A172 (cell line): ENCODE data around the gene CAPZA1. TPM values are rescaled to one million over a fixed set of nuclear protein-coding genes. Genes with fewer than 3 reads are reported as not detected.

ENCODE experiments used
- DNase-seq: peaks from one replicate; pipeline ENCODE4 v3.0.0-alpha.2; 2015; ENCODE audit warnings: low spot score
- total RNA-seq: library from RNA; depleted of rRNA; stranded (reverse); fragments of >200 nt; shearing (Covaris generic); gene quantifications from 2 replicates; pipeline ENCODE4 v1.2.3, GENCODE V29; 2014

CAPZA1 gene
- total RNA-seq, 1 experiment from 2014 or later: 249 TPM

DNA sequence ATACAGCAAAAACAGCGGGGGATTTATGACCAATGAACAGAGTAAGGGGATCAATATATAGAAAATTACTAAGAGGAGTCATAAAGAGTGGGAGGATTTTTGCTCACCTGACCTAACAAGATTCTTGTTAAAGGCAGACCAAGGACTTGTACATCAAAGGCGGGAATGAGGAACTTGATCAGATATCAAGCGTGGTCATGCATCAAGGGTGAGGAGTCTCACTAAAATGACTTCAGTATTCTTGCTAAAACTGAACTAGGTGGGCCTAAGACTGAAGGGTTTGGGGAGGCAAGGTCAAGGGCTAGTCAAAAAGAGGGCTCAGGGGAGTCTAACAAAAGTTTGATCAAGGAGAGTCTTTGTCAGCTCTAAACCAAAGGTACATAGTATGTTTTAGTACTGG, 56.9 kb downstream of the CAPZA1 start:
- DNase-seq: no peak

DNA sequence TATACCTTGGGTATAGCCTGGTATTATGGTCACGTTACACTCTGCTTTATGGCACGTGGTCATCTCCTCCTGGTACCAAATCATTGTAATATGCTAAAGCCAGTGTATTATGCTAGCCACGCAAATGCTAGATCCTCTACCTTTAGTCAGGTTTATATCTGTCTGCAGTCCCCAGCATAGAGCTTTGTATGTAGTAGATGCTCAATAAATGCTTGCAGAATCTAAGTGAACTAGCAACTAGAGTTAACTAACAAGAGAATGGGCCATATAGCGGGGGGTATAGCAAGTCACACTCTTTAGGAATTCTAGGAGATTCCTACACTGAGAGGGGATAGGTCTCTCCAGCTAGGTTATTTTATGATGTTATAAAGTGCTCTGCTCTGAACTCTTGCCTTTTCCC, 57.9 kb downstream of the CAPZA1 start:
- no peak for DNase-seq

DNA sequence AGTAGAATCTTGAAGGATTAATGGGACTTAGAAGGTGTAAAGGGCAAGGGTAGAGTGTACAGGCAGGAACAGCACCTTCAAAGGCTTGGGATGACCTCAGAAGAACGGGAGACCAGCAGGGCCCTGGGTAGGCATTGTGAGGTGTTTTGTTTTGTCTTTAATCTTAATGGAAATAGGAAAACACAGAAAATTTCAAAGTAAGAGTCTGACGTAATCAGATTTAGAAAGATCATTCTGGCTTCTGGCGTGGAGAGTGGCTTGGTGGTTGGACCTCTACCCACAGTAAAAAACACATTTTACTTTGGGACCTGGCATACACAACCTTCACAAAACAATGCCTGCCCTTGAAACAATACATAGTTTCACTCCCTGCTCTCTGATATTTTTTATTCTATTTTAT, 59.0 kb downstream of the CAPZA1 start:
- no peak for DNase-seq

DNA sequence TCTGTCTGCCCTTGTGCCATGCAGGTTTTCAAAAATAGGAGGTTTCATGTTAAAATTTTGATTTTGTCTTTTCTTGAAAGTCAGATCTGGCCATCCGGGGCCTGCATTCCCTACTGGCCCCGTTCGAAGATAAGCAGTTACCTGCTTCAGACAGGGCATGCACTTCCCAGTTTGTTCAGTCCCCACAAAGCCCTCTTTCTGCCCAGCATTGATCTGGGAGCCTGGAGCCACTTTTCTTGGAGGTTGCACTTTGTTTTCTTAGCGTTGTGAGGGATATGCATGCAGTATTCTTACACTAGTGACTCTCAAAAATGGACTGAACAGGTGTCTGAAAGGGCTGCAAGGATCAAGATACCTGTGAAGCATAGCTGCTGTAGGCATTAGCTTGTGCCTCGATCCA, 66.3 kb downstream of the CAPZA1 start:
- no peak for DNase-seq

DNA sequence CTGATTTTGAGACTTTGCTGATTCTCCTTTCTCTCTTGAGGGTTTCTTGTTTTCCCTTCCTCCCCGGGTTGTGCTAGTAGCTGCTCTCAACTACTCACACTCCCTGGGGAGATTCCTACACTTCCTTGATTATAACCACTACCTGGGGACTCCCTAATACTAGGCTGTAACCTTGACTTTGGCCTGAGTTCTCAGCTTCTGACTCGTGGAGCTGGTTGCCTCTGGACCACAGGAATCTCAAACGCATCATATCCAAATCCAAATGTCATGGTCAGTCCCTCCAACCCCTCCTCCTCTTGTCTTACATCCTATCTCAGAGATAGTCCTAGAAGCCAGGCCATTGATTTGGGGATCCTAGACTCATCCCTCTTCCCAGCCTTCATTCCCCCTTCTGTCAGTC, 66.8 kb downstream of the CAPZA1 start:
- no peak for DNase-seq

DNA sequence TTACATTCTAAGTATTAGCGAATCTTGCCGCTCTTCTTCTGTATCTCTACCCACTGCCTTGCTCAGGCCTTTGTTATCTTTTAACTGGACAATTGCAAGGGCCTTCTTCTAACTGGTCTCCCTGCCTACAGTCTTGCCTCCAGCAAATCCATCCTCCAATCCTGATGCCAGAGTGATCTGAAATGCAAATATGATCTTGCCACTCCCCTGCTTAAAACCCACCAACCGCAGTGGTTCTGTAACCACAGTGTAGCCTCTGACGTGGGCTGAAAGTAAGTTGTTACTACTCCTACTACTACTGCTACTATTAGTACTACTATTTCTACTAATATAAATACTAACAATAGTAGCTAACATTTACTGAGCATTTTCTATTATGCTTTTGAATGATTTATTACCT, 67.2 kb downstream of the CAPZA1 start:
- DNase-seq: no peak

DNA sequence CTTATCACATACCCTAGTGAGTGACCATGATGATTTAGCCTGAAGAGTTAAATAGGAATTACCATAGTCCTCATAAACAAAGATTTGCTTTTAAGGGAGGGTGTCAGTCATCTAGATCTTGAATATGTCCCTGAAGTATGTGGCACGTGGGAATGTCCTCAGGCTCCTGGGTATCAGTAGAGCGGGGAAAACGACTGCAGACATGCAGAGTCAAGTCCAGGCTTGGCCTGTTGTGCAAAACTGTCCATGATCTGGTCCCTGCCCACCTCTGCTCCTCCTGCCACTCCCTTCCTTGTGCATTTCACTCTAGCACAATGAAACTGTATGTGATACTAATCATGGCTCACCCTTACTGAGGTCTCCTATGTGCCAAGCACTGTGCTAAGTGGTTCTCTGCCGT, 67.7 kb downstream of the CAPZA1 start:
- no peak for DNase-seq

DNA sequence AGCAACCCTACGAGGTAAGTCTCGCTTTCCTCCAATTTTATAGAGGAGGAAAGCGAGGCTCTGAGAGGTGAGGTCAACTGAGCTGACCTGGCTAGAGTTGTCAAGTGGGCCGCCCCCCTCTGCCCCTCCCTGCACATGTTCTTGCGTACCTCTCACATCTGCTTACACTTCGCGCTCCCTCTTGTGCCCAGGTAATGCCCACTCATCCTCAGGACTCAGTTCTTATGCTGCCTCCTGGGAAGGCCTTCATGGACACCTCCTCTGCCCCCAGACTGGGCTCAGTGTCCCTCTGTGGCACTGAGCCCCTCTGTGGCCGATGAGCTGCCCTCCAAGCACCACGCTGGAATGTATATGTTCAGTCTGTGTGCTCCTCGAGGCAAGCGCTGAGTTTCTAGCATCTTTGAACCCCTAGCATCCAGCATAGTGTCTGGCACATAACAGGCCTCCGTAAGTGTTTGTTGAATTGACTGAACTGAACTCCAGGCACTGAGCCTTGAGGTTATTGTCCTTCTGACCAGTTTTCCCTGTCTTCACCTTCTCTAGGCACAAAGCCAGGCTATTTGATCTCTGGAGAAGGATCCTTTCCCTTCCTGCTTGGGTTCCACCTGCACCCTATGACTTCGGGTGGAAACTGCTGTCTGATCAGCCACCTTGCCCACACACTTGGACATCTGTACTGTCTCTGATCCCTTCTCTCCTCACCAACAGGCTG, 68.3 kb downstream of the CAPZA1 start:
- no peak for DNase-seq

DNA sequence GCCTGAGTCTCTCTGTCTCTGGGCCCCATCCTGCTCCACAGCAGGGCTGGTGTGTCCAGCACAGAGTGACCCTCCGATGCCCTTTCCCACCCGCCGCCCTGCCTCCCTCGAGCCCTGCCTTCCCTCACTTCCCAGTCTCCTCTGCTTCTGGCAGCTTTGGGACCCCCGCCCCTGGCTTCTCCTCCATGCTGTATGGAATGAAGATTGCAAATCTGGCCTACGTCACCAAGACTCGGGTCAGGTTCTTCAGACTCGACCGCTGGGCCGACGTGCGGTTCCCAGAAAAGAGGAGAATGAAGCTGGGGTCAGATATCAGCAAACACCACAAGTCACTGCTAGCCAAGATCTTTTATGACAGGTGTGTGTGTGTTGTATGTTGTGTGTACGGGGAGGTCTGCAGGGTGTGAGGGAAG, 69.2 kb downstream of the CAPZA1 start:
- no peak for DNase-seq

DNA sequence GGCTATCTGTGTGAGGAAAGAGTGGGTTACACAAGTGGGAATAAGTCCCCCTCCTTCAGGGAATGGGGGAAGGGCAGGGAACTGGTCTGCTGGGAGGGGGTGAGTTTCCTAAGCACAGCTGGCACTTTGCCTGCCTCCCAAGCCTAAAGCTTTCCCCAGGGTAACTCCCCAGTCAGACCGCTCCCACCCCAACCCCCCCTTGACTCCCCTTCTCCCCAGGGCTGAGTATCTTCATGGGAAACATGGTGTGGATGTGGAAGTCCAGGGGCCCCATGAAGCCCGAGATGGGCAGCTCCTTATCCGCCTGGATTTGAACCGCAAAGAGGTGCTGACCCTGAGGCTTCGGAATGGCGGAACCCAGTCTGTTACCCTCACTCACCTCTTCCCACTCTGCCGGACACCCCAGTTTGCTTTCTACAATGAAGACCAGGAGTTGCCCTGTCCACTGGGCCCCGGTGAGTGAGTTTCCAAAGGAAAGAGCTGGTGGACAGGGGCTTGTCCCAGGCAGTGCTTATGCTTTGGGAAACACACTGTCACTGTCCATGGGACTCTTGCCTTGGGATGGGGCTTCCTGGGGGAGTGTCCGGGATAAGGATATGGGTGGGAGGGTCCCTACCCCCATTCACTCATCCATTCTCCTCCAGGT, 69.7 kb downstream of the CAPZA1 start:
- no peak for DNase-seq

DNA sequence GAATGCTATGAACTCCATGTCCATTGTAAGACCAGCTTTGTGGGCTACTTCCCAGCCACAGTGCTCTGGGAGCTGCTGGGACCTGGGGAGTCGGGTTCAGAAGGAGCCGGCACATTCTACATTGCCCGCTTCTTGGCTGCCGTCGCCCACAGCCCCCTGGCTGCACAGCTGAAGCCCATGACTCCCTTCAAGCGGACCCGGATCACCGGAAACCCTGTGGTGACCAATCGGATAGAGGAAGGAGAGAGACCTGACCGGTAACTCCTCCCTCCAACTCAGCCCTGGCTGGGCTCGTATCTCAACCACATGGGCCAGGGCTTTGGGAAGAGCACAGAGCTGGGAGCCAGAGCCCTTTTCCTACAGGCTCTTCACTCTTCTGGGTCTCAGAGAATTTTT, 70.2 kb downstream of the CAPZA1 start:
- DNase-seq: no peak

DNA sequence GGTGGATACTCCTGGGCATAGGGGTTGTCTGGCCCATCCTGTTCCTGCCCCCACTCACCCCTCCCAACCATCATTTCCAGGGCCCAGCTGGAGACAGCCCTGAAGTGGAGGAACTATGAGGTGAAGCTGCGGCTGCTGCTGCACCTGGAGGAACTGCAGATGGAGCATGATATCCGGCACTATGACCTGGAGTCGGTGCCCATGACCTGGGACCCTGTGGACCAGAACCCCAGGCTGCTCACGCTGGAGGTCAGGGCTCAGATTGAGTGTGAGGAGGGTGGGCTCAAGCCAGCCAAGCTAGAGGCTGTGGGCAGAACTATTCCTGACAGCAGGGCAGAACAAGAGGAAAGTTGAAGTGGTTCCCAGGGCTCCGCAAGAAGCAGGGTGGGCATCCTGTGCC, 73.0 kb downstream of the CAPZA1 start:
- DNase-seq: no peak

DNA sequence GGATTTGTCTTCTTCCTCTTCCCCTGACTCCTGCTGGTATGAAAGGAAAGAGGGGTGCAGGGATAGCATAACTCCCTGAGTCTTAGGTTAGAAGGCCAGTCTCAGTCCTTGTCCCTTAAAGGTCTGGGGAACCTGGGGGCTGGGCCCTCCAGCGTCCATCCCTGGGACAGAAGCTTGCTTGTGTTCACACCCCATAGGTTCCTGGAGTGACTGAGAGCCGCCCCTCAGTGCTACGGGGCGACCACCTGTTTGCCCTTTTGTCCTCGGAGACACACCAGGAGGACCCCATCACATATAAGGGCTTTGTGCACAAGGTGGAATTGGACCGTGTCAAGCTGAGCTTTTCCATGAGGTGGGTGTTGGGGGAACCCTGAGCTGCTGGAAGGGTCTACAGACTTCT, 74.2 kb downstream of the CAPZA1 start:
- DNase-seq: no peak

DNA sequence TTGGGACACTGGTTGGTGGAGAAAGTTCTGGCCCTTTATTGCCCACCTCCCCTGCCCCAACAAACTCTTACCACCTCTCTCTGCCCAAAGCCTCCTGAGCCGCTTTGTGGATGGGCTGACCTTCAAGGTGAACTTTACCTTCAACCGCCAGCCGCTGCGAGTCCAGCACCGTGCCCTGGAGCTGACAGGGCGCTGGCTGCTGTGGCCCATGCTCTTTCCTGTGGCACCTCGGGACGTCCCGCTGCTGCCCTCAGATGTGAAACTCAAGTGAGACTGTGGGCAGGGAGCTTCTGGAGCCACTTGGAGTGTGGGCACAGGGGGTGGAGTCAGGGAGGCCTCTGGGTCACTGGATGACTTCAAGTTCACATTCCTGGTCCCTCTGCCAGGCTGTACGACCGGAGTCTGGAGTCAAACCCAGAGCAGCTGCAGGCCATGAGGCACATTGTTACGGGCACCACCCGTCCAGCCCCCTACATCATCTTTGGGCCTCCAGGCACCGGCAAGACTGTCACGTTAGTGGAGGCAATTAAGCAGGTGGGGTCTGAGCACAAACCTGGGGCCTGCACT, 74.8 kb downstream of the CAPZA1 start:
- DNase-seq: no peak

DNA sequence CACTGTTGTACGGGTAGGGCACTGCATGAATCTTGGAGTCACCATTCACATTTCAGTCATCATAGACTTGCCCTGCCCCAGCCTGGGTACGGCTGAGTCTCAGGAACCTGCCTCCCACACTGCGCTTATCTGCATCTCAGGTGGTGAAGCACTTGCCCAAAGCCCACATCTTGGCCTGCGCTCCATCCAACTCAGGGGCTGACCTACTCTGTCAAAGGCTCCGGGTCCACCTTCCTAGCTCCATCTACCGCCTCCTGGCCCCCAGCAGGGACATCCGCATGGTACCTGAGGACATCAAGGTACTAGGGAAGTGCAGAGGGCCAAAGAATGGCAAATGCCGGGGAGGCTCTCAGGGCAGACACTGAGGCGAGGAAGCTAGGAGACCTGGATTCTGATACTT, 75.6 kb downstream of the CAPZA1 start:
- no peak for DNase-seq

DNA sequence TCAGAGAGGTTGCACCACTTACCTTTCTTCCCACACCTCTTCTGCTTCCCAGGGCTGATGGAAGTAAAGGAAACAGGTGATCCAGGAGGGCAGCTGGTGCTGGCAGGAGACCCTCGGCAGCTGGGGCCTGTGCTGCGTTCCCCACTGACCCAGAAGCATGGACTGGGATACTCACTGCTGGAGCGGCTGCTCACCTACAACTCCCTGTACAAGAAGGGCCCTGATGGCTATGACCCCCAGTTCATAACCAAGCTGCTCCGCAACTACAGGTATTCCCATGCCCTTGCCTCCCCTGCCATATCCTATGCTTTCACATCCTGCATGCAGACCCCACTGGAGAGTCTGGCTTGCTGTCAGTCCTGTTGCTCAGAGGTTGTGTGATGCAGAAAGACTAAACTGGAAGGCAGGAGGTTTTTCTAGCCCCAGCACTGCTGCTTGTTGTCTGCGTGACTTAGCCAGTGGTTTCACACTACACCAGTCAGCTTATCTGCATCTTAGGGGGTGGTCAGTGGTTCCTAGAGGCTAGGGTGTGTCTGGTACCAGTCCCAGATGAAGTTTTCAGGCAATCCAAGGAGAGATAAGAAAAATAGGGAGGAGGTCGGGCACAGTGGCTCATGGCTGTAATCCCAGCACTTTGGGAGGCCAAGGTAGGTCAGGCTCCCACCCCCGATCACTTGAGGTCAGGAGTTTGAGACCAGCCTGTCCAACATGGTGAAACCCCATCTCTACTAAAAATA, 77.1 kb downstream of the CAPZA1 start:
- DNase-seq: no peak

DNA sequence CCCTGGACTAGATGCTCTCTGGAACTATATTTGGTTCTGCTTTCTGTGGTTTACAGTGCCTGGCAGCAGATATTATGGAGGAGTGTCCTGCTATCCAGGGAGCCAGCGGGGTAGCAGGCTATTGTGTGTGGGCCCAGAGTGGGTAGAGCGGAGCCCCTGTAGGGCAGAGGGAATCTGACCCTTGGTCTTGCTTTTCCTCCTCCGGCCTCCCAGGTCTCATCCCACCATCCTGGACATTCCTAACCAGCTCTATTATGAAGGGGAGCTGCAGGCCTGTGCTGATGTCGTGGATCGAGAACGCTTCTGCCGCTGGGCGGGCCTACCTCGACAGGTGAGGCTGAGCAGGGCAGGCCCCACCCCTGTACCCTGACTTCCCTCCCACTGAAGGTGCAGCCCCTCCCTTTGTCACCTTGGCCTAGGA, 78.2 kb downstream of the CAPZA1 start:
- DNase-seq: no peak

DNA sequence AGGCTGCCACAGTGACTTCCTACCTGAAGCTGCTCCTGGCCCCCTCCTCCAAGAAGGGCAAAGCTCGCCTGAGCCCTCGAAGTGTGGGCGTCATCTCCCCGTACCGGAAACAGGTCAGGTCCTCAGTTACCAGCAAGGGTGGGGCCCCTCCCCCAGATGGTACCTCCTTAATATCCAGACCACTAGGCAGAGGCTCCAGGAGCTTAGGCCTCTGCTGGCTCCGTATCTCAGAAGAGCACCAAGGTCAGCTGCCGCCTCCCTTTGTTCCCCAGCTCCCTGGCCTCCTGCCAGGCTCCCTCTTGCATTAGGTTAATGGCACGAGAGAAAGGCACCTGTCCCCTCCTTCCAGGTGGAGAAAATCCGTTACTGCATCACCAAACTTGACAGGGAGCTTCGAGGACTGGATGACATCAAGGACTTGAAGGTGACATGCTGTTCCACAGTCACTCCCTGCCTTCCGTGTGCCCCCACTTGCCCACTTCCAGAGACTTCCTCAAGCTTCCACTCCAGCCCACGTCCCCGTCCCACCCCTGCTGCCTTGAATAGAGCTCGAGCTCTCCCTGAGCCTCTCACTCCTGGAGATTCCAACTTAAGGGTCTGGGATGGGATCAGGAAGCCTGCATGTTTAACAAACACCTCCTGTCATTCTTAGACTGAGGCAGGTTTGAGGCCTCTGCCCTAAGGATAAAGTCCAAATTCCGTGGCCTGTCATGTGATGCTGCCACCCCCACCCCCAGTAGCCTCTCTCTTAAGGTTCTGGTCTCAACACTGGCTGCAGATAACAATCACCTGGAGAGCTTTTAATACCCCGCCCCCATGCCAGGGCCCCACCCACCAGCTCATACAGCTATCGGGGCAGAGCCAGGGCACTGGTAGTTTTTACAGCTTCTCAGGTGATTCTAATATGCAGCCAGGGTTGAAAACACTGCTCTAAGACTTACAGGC, 79.0 kb downstream of the CAPZA1 start:
- peak; percentile 21 for DNase-seq

DNA sequence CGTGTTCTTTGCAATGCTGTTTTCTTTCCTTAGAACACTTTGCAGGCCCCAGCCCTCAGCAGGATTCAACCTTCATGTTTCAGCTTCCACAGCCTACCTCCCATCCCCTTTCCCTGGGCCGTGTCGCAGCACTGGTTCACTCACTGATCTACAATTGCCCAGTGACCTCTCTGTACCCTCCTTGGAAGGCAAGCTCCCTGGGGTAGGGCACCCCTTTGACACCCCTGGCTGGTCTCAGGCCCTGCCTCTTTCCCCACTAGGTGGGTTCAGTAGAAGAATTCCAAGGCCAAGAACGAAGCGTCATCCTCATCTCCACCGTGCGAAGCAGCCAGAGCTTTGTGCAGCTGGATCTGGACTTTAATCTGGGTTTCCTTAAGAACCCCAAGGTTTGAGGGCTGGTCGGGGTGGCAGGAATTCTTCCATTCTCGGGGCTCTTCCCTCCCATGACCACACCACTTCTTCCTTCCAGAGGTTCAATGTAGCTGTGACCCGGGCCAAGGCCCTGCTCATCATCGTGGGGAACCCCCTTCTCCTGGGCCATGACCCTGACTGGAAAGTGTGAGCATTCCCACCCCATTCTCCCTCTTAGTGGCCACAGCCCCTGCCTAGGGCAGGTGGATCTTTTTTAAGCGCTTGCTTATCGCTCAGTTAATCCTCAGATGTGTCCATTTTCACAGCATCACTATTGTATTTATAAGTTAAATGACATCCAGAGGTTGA, 80.0 kb downstream of the CAPZA1 start:
- DNase-seq: no peak

DNA sequence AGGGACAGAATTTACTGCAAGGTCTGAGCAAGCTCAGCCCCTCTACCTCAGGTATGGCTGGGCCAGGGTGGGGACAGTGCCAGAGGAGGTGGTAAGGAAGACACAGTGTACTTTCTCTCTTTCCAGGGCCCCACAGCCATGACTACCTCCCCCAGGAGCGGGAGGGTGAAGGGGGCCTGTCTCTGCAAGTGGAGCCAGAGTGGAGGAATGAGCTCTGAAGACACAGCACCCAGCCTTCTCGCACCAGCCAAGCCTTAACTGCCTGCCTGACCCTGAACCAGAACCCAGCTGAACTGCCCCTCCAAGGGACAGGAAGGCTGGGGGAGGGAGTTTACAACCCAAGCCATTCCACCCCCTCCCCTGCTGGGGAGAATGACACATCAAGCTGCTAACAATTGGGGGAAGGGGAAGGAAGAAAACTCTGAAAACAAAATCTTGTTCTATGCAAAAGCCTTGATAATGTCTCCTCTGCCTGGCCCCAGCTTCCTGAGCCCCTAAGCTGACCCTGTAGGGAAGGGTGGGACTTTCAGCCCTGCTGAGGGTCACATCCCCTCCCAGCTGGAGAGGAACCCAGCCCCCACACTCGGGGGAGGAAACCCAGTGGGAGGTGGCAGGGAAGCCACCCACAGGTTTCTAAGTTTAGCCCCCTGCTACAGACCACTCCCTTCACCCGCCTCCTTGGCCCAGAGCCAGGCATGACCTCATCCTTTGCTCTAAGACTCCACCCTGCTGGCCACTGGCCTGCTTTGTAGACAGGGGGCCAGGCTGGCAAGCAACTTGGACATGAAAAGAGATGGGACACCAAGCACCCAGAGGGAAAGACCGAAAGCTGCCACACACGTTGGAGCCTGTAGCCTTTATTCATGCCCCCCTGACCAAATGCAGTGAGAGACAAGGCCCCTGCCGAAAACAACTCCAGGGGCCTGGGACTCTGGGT, 80.9 kb downstream of the CAPZA1 start:
- DNase-seq: peak; percentile 97
